MCF 10A (cell line): Measurements from ENCODE around the gene GRIK2. TPM values are rescaled to one million over a fixed set of nuclear protein-coding genes. Genes with fewer than 3 reads are reported as not detected.

Source experiments
- BruUV-seq: library from RNA; stranded (reverse); fragments of 400-500 nt; replicated peaks from 2 replicates; lab custom pipeline; 2021; lab: Mats Ljungman, UMichigan
- CTCF ChIA-PET: fragments of 300-600 bp; sonication (Branson Sonifier 250); formaldehyde crosslinking; extraction: SDS; loops from one replicate; lab custom pipeline; 2021; ENCODE audit warnings: antibody characterized with exemption, inconsistent platforms; lab: Yijun Ruan, JAX
- POLR2A ChIA-PET: fragments of 300-600, 350-650 bp; sonication (Branson Sonifier 250); formaldehyde crosslinking; extraction: SDS; loops from one replicate; lab custom pipeline; 2020; ENCODE audit warnings: antibody characterized with exemption, inconsistent platforms; lab: Yijun Ruan, JAX
- DNase-seq: peaks from one replicate; pipeline ENCODE4 v3.0.0-alpha.2; 2018; ENCODE audit not compliant: unreplicated experiment
- H3K27ac Mint-ChIP-seq: one replicate; pipeline ENCODE4 v1.8.0; 2022; ENCODE audit warnings: mild to moderate bottlenecking, low read depth, mixed read lengths; ENCODE audit not compliant: unreplicated experiment
- H3K27me3 Mint-ChIP-seq: one replicate; pipeline ENCODE4 v1.8.0; 2022; ENCODE audit warnings: mixed read lengths; ENCODE audit not compliant: insufficient read depth, unreplicated experiment
- H3K36me3 Mint-ChIP-seq: one replicate; pipeline ENCODE4 v1.8.0; 2022; ENCODE audit warnings: mild to moderate bottlenecking, moderate library complexity, mixed read lengths; ENCODE audit not compliant: insufficient read depth, unreplicated experiment
- H3K4me1 Mint-ChIP-seq: one replicate; pipeline ENCODE4 v1.8.0; 2022; ENCODE audit warnings: mixed read lengths; ENCODE audit not compliant: insufficient read depth, unreplicated experiment
- H3K4me3 Mint-ChIP-seq: one replicate; pipeline ENCODE4 v1.8.0; 2022; ENCODE audit warnings: mild to moderate bottlenecking, moderate library complexity, mixed read lengths; ENCODE audit not compliant: unreplicated experiment
- H3K9me3 Mint-ChIP-seq: one replicate; pipeline ENCODE4 v1.8.0; 2022; ENCODE audit warnings: mixed read lengths; ENCODE audit not compliant: unreplicated experiment
- intact Hi-C: fragments of 100-400 bp; cut with micrococcal nuclease; formaldehyde crosslinking; loops from 2 replicates; pipeline ENCODE4 v1.14.1; 2022
- total RNA-seq: library from RNA; stranded (reverse); gene quantifications from 2 replicates; pipeline ENCODE4 v1.2.3, GENCODE V29; 2022
- TF ChIP-seq, protein P1 (sequence below): fragments of 200-600 bp; IDR thresholded peaks from one replicate; pipeline ENCODE4 v1.8.0; 2022; ENCODE audit warnings: antibody characterized with exemption, mild to moderate bottlenecking; ENCODE audit not compliant: unreplicated experiment

Gene GRIK2
- total RNA-seq, 1 experiment from 2014 or later: 0.89 TPM

DNA sequence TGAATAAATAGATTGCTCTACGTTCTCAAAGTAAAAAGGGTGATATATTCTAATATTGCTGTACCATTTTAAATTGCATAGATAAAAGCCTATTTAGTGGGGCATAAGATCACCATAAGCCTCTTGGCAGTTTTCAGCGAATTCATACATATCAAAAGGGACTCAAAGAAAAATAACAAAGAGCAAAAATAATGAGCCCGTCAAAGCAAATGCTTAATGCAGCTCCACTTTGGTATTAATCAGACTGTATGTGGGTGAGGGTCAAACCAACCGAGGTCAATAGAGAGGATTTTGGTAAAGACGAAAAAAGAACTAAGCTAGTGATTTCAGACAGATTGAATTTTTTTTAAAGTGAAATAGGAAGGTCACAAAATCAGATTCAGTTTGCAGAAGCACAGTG lies 598.8 kb downstream of the GRIK2 start:
- TF ChIP-seq, protein P1, sequence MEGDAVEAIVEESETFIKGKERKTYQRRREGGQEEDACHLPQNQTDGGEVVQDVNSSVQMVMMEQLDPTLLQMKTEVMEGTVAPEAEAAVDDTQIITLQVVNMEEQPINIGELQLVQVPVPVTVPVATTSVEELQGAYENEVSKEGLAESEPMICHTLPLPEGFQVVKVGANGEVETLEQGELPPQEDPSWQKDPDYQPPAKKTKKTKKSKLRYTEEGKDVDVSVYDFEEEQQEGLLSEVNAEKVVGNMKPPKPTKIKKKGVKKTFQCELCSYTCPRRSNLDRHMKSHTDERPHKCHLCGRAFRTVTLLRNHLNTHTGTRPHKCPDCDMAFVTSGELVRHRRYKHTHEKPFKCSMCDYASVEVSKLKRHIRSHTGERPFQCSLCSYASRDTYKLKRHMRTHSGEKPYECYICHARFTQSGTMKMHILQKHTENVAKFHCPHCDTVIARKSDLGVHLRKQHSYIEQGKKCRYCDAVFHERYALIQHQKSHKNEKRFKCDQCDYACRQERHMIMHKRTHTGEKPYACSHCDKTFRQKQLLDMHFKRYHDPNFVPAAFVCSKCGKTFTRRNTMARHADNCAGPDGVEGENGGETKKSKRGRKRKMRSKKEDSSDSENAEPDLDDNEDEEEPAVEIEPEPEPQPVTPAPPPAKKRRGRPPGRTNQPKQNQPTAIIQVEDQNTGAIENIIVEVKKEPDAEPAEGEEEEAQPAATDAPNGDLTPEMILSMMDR: no peak
- no peaks in the 10 kb centered on the region for H3K9me3 Mint-ChIP-seq
- H3K27ac Mint-ChIP-seq: no peak overlapping the region
- H3K36me3 Mint-ChIP-seq: no peaks in the 10 kb centered on the region
- CTCF ChIA-PET: interaction anchor here (0.7 kb wide), 2 partner anchors 38 to 449 kb away, joined by 3 read pairs; no protein-coding TSS in a partner anchor
- H3K4me3 Mint-ChIP-seq: no peak overlapping the region
- H3K4me1 Mint-ChIP-seq: no peaks in the 10 kb centered on the region
- POLR2A ChIA-PET: no interaction called here
- no peaks in the 10 kb centered on the region for H3K27me3 Mint-ChIP-seq
- BruUV-seq: no TSS peak
- intact Hi-C loops: no loop called here
- DNase-seq: no peak

GRCh38 chr6:101994521-101994920 lies 601.0 kb downstream of the GRIK2 start:
- no peak overlapping the region for H3K4me3 Mint-ChIP-seq
- H3K36me3 Mint-ChIP-seq: no peaks in the 10 kb centered on the region
- H3K27me3 Mint-ChIP-seq: no peaks in the 10 kb centered on the region
- H3K27ac Mint-ChIP-seq: no peak overlapping the region
- BruUV-seq: no TSS peak
- no peak for DNase-seq
- intact Hi-C loops: no loop called here
- TF ChIP-seq, protein P1: no peak
- ChIA-PET CTCF (no interaction called here), POLR2A (no interaction called here)
- H3K9me3 Mint-ChIP-seq: no peaks in the 10 kb centered on the region
- no peaks in the 10 kb centered on the region for H3K4me1 Mint-ChIP-seq

DNA sequence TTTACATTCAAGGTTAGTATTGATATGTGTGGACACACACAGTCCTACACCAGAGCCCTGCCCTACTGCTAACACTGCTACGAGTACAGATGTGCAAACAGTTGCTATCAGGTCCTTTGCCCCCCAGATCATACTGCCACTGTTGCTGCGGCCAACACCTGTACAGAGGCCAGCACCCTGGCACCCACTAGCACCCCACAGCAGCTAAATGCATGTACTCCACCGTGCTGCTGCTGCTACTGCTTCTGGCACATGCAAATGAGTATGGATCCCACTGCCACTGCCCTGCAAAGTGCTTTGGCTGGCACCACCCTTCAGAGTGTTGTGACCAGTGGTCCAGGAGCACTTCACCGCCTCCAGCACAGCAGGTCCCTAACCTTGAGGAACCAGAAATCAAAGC lies 621.9 kb downstream of the GRIK2 start:
- BruUV-seq: no TSS peak
- Mint-ChIP-seq H3K27me3 (no peaks in the 10 kb centered on the region), H3K36me3 (no peaks in the 10 kb centered on the region), H3K9me3 (peaks cover 15% of the 10 kb centered on the region), H3K4me3 (no peak overlapping the region), H3K27ac (no peak overlapping the region), H3K4me1 (no peaks in the 10 kb centered on the region)
- intact Hi-C loops: no loop called here
- POLR2A ChIA-PET: no interaction called here
- TF ChIP-seq, protein P1: no peak
- CTCF ChIA-PET: no interaction called here
- DNase-seq: no peak

DNA sequence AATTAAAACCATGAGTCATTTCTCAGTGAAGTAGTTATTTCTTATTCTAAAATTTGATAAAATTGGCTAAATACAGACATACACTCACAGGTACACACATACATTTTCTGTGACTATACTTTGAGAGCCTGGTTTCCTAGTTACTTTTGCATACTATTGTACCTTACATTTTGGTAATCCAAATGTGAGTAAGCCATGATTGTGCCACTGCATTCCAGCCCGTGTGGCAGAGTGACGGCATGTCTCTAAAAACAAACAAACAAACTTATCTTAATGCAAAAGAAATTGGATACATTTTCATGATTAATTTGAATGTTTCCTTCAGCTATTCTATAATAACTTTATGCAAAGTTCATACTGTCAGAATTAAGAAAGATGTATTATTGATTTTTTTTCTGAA lies 628.8 kb downstream of the GRIK2 start:
- ChIA-PET POLR2A (no interaction called here), CTCF (interaction anchor here (0.8 kb wide), 1 partner anchor 47 kb away, joined by 3 read pairs; no protein-coding TSS in a partner anchor)
- H3K27me3 Mint-ChIP-seq: no peaks in the 10 kb centered on the region
- TF ChIP-seq, protein P1: no peak
- no peaks in the 10 kb centered on the region for H3K4me1 Mint-ChIP-seq
- no peaks in the 10 kb centered on the region for H3K36me3 Mint-ChIP-seq
- intact Hi-C loops: no loop called here
- peak; percentile 22 for DNase-seq
- no TSS peak for BruUV-seq
- H3K9me3 Mint-ChIP-seq: peaks cover 7% of the 10 kb centered on the region
- H3K4me3 Mint-ChIP-seq: no peak overlapping the region
- no peak overlapping the region for H3K27ac Mint-ChIP-seq
